ENCODE results near the gene ZNF503.

The ZNF503 gene

GRCh38 chr10:75425291-75426079 lies 23.9 kb upstream of the ZNF503 start:
- TF ChIP-seq CTCF (conservative IDR thresholded peaks at IDR 0.05): no peak
- no peak overlapping the region for H3K27ac ChIP-seq

GRCh38 chr10:75424571-75424970 lies 23.0 kb upstream of the ZNF503 start:
- H3K27ac ChIP-seq: no peak overlapping the region
- TF ChIP-seq CTCF (conservative IDR thresholded peaks at IDR 0.05): no peak

GRCh38 chr10:75422913-75423312 lies 21.3 kb upstream of the ZNF503 start:
- TF ChIP-seq CTCF (conservative IDR thresholded peaks at IDR 0.05): no peak
- H3K27ac ChIP-seq: no peak overlapping the region

GRCh38 chr10:75418712-75419111 lies 17.1 kb upstream of the ZNF503 start:
- H3K27ac ChIP-seq: no peak overlapping the region
- TF ChIP-seq CTCF (conservative IDR thresholded peaks at IDR 0.05): no peak

GRCh38 chr10:75418293-75418692 lies 16.7 kb upstream of the ZNF503 start:
- no peak for TF ChIP-seq CTCF (conservative IDR thresholded peaks at IDR 0.05)
- no peak overlapping the region for H3K27ac ChIP-seq

- TF ChIP-seq CTCF (conservative IDR thresholded peaks at IDR 0.05): no peak
Observed at GRCh38 chr10:75417522-75417927, 16.0 kb upstream of the ZNF503 start.

GRCh38 chr10:75414527-75414926 lies 13.0 kb upstream of the ZNF503 start:
- TF ChIP-seq CTCF (conservative IDR thresholded peaks at IDR 0.05): no peak
- H3K27ac ChIP-seq: no peak overlapping the region

More at GRCh38 chr10:75417522-75417927, 16.0 kb upstream of the ZNF503 start:
- no peak overlapping the region for H3K27ac ChIP-seq
